ENCODE results near the gene CEP55. TPM values are rescaled to one million over a fixed set of nuclear protein-coding genes. Genes with fewer than 3 reads are reported as not detected.

The CEP55 gene
- polyA plus RNA-seq, 1 experiment, result 16.3 TPM

- CTCF ChIA-PET, result interaction anchor here (1.1 to 2.2 kb wide), 5 partner anchors 18 to 110 kb away, joined by 3 to 17 read pairs (median 4); partner anchors contain the start of gene MYOF
- H3K27ac ChIP-seq (ENCODE audit: low read depth, low read length), result peak overlapping the region; percentile 31
- TF ChIP-seq, protein P1, sequence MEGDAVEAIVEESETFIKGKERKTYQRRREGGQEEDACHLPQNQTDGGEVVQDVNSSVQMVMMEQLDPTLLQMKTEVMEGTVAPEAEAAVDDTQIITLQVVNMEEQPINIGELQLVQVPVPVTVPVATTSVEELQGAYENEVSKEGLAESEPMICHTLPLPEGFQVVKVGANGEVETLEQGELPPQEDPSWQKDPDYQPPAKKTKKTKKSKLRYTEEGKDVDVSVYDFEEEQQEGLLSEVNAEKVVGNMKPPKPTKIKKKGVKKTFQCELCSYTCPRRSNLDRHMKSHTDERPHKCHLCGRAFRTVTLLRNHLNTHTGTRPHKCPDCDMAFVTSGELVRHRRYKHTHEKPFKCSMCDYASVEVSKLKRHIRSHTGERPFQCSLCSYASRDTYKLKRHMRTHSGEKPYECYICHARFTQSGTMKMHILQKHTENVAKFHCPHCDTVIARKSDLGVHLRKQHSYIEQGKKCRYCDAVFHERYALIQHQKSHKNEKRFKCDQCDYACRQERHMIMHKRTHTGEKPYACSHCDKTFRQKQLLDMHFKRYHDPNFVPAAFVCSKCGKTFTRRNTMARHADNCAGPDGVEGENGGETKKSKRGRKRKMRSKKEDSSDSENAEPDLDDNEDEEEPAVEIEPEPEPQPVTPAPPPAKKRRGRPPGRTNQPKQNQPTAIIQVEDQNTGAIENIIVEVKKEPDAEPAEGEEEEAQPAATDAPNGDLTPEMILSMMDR (IDR thresholded peaks at IDR 0.05; ENCODE audit: low read depth, low read length), result no peak
- no peaks in the 10 kb centered on the region for H3K9me3 ChIP-seq (ENCODE audit: control insufficient read depth, insufficient read depth, low read length)
- no peak for DNase-seq (ENCODE audit: low read depth, low spot score)
- H3K4me3 ChIP-seq (ENCODE audit: low read depth, low read length), result no peak overlapping the region
- no peaks in the 10 kb centered on the region for H3K27me3 ChIP-seq (ENCODE audit: control insufficient read depth, insufficient read depth, low read length)
- POLR2A ChIA-PET, result interaction anchor here (1.0 to 1.4 kb wide), 4 partner anchors 17 to 240 kb away, joined by 3 to 9 read pairs (median 6); partner anchors contain the start of genes FRA10AC1 and MYOF
Measured at GRCh38 chr10:93462371-93462770, 34.0 kb upstream of the CEP55 start.

- TF ChIP-seq, protein P1 (IDR thresholded peaks at IDR 0.05; ENCODE audit: low read depth, low read length), result no peak
- ChIA-PET POLR2A (interaction anchor here (0.7 to 1.4 kb wide), 3 partner anchors 17 to 1098 kb away, joined by 3 to 6 read pairs (median 6); partner anchors contain the start of gene MYOF), CTCF (interaction anchor here (1.4 to 2.2 kb wide), 2 partner anchors 19 to 86 kb away, joined by 11 to 17 read pairs; partner anchors contain the start of gene MYOF)
- Histone ChIP-seq H3K9me3 (ENCODE audit: control insufficient read depth, insufficient read depth, low read length) (no peaks in the 10 kb centered on the region), H3K27me3 (ENCODE audit: control insufficient read depth, insufficient read depth, low read length) (no peaks in the 10 kb centered on the region), H3K27ac (ENCODE audit: low read depth, low read length) (peak overlapping the region; percentile 87), H3K4me3 (ENCODE audit: low read depth, low read length) (no peak overlapping the region)
- DNase-seq (ENCODE audit: low read depth, low spot score), result no peak
Measured at GRCh38 chr10:93462881-93463280, 33.5 kb upstream of the CEP55 start.

GRCh38 chr10:93463723-93464476 is 32.5 kb upstream of the CEP55 start:
- Histone ChIP-seq H3K9me3 (ENCODE audit: control insufficient read depth, insufficient read depth, low read length) (no peaks in the 10 kb centered on the region), H3K4me3 (ENCODE audit: low read depth, low read length) (no peak overlapping the region), H3K27me3 (ENCODE audit: control insufficient read depth, insufficient read depth, low read length) (no peaks in the 10 kb centered on the region), H3K27ac (ENCODE audit: low read depth, low read length) (peak overlapping the region; percentile 97)
- no peak for DNase-seq (ENCODE audit: low read depth, low spot score)
- CTCF ChIA-PET, result interaction anchor here (0.6 to 2.9 kb wide), 6 partner anchors 18 to 88 kb away, joined by 3 to 17 read pairs (median 10); partner anchors contain the start of gene MYOF
- POLR2A ChIA-PET, result interaction anchor here (0.6 to 1.3 kb wide), 7 partner anchors 11 to 1097 kb away, joined by 3 to 8 read pairs (median 4); partner anchors contain the start of gene MYOF
- TF ChIP-seq, protein P1 (IDR thresholded peaks at IDR 0.05; ENCODE audit: low read depth, low read length), result no peak

DNA sequence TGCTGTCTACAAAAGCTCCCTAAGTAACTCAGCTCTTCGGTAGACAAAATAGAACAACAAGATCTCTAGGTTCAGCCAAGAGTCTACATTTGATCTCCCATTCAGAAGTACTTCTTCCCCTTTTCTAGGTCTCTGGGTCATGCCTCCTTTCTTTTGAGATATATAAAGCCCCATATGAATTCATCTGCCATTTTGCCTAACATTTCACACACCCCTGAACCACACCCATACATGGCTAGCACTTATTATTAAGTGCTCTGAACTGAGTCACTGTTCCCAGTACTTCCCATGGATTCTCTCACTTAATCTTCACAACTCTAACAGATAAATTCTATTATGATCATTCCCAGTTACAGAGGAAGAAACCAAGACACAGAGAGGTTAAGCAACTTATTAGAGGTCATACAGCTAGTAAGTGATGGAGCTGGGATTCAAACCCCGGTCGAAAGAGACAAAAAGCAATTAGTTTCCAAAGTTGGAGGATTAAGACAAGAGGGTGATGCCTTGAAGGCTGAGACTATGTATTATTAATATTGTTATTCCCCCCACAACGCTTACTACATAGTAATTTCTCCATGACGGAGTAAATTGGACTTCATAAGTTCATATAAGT is 31.5 kb upstream of the CEP55 start:
- no peak for DNase-seq (ENCODE audit: low read depth, low spot score)
- Histone ChIP-seq H3K27me3 (ENCODE audit: control insufficient read depth, insufficient read depth, low read length) (no peaks in the 10 kb centered on the region), H3K27ac (ENCODE audit: low read depth, low read length) (peak overlapping the region; percentile 97), H3K9me3 (ENCODE audit: control insufficient read depth, insufficient read depth, low read length) (no peaks in the 10 kb centered on the region), H3K4me3 (ENCODE audit: low read depth, low read length) (no peak overlapping the region)
- ChIA-PET CTCF (interaction anchor here (0.6 to 2.9 kb wide), 5 partner anchors 17 to 88 kb away, joined by 3 to 13 read pairs (median 7); partner anchors contain the start of gene MYOF), POLR2A (interaction anchor here (0.6 to 1.7 kb wide), 8 partner anchors 17 to 81 kb away, joined by 3 to 16 read pairs (median 8); partner anchors contain the start of gene MYOF)
- TF ChIP-seq, protein P1 (IDR thresholded peaks at IDR 0.05; ENCODE audit: low read depth, low read length), result no peak
